AG09319 (cell line): ENCODE results near the gene SRSF9.
A peak's percentile ranks its signal among the peaks of the same experiment; 100 is the strongest.

Experiments
- DNase-seq: peaks from one replicate; pipeline ENCODE4 v3.0.0-alpha.2; 2010; ENCODE audit warnings: low read depth; ENCODE audit errors: extremely low read depth
- TF ChIP-seq, protein P1 (sequence below): IDR thresholded peaks from 2 replicates; pipeline ENCODE4 v1.5.1; 2011; ENCODE audit warnings: low read depth, mild to moderate bottlenecking, inconsistent platforms, low read length, moderate library complexity

SRSF9 gene

DNA sequence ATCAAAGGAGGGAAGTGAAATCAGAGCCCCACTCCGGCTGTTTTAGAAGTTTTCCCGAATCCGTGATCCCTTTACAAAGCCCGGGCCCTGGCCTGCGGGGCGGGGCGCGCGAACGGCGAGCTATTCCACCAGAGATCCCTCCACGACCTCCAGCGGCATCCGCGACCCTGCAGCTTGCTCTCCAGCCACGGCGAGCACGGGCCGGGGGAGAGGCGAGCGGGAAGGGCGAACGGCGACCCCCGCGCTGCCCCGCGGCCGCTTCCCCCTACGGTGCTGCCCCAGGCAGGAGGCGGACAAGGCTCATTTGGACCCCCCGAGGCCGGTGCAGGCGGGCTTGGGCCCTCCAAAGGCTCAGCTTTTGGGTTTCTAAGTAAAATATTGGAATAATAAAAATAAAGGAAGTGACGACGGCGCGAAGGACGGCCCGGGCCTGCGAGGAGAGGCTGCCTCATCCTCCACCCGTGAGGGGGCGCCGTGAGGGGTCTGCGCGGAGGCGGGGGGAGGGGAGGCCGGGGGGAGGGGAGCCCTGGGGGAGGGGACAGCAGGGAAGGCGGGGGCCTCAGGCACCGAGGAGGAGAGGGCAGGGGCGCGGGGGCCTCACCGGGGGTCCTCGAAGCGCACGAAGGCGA, 613 bp downstream of the SRSF9 start:
- no peak for DNase-seq
- TF ChIP-seq, protein P1, sequence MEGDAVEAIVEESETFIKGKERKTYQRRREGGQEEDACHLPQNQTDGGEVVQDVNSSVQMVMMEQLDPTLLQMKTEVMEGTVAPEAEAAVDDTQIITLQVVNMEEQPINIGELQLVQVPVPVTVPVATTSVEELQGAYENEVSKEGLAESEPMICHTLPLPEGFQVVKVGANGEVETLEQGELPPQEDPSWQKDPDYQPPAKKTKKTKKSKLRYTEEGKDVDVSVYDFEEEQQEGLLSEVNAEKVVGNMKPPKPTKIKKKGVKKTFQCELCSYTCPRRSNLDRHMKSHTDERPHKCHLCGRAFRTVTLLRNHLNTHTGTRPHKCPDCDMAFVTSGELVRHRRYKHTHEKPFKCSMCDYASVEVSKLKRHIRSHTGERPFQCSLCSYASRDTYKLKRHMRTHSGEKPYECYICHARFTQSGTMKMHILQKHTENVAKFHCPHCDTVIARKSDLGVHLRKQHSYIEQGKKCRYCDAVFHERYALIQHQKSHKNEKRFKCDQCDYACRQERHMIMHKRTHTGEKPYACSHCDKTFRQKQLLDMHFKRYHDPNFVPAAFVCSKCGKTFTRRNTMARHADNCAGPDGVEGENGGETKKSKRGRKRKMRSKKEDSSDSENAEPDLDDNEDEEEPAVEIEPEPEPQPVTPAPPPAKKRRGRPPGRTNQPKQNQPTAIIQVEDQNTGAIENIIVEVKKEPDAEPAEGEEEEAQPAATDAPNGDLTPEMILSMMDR = no peak; the same call in 1 of the 2 replicates

- DNase-seq = peak; percentile 27
- TF ChIP-seq, protein P1 = no peak
These were observed 1.2 kb downstream of the SRSF9 start for GRCh38 chr12:120468325-120468820.

GRCh38 chr12:120467439-120467838, 2.1 kb downstream of the SRSF9 start:
- DNase-seq = no peak
- TF ChIP-seq, protein P1 = no peak

DNA sequence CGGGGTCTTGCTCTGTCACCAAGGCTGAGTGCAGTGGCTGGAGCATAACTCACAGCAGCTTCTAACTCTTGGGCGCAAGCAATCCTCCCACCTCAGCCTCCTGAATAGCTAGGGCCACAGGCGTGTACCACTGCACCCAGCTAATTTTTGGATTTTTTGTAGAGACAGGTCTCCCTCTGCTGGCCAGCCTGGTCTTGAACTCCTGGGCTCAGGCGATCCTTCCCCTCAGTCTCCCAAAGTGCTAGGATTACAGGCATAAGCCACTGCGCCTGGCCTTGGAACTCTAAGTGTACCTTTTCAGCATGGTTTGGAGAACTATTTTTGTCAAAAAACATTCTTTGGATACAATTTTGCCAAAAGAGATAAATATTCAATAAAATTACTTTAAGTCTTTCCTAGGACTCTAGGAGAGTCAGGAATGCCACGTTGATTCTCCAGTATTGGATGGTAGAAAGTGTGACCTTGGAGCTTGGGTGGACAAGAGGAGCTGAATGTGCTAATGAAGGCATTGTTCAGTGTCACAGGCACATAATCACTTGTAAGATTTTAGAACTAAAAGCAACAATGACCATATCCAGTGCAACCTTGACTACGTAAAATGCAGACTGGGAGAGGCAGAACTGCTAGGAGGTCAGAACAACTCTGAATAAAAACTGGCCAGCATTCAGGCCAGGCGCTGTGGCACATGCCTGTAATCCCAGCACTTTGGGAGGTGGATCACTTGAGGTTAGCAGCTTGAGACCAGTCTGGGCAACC, 2.8 kb downstream of the SRSF9 start:
- no peak for DNase-seq
- TF ChIP-seq, protein P1 = peak; percentile 65

DNA sequence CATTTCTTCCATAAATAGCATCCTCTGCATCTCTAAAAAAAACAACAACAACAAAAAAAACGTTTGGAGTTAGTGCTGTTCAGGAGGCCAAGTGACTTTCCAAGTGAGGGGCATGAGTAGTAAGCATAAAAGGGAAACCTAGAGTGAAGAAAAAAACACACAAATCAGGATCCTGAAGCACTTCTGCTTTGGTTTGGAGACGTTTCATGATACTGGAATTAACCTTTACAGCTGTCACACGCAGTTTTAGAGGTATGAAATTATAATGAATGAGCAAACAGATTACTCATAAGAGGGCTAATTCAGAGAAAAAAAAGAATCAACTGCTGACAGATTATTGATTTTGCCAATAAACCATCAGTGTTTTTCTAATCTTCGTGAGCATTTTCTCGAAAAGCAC, 3.8 kb downstream of the SRSF9 start:
- no peak for DNase-seq
- TF ChIP-seq, protein P1 = no peak

DNA sequence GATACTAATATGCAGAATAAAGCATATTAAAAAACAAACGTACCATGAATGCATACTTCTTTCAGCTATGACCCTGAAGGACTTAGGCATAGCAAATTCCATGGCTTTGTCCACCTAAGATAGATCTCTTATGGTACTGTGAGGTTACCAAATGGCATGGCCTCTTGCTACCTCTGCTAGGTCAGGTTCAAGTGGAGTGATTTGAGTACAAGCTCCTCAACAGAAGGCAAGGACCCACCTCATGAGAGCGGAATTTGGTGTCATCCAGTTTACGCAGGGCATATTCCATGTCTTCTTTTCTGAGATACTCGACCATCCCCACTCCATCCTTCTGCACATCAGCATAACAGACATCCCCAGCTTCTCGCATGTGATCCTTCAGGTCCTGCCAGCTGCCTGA, 5.8 kb downstream of the SRSF9 start:
- TF ChIP-seq, protein P1 = no peak
- DNase-seq = no peak

DNA sequence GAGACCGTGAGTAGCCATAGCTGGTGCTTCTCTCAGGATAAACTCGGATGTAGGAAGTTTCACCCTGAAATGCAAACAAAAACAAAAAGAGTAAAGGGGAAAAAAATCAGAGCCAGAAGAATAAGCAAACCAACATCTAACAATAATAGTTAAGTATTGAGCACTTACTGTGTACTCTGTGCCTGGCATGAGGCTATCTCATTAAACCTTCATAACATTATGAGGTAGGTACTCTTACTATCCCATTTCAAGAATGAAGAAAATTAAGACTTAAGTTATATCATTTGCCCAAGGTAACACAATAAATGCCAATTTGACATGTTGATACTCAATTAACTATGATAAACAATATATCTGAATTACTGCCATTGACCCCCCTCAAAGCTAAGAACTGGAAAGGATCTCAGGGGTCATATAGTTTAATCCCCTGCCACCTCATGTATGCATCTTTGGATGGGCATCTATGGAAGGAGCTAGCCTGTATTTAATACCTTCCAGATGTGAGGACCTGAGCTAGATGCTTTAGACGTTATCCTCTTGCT, 7.4 kb downstream of the SRSF9 start:
- TF ChIP-seq, protein P1 = no peak
- no peak for DNase-seq
